WTC11 (cell line): ENCODE measurements around the gene PLK1. TPM values are rescaled to one million over a fixed set of nuclear protein-coding genes. Genes with fewer than 3 reads are reported as not detected.

Source experiments
- CBFB ChIP-seq: sonication (generic); formaldehyde crosslinking; IDR thresholded peaks from 2 replicates; pipeline ENCODE4 v1.8.1; 2022; ENCODE audit warnings: mild to moderate bottlenecking, low read depth, missing genetic modification reagents
- CREB1 ChIP-seq: sonication (generic); formaldehyde crosslinking; IDR thresholded peaks from 2 replicates; pipeline ENCODE4 v1.8.0; 2023; ENCODE audit warnings: mild to moderate bottlenecking, missing genetic modification reagents
- CREM ChIP-seq: sonication (generic); formaldehyde crosslinking; IDR thresholded peaks from 2 replicates; pipeline ENCODE4 v1.8.1; 2022; ENCODE audit warnings: mild to moderate bottlenecking, missing genetic modification reagents, moderate library complexity
- ELF4 ChIP-seq: sonication (generic); formaldehyde crosslinking; IDR thresholded peaks from 2 replicates; pipeline ENCODE4 v1.8.1; 2022; ENCODE audit warnings: low read depth, mild to moderate bottlenecking, moderate library complexity, missing genetic modification reagents
- ESRRA ChIP-seq: sonication (generic); formaldehyde crosslinking; IDR thresholded peaks from 2 replicates; pipeline ENCODE4 v1.8.1; 2022; ENCODE audit warnings: mild to moderate bottlenecking, missing genetic modification reagents, borderline replicate concordance
- GABPB1 ChIP-seq: sonication (generic); formaldehyde crosslinking; IDR thresholded peaks from 2 replicates; pipeline ENCODE4 v1.8.1; 2023; ENCODE audit warnings: mild to moderate bottlenecking, missing genetic modification reagents
- HMGA2 ChIP-seq: fragments of 250-450 bp; sonication (Bioruptor Pico); IDR thresholded peaks from 2 replicates; pipeline ENCODE4 v1.4.0; 2021; ENCODE audit warnings: mild to moderate bottlenecking, moderate library complexity
- KAT7 ChIP-seq: sonication (generic); formaldehyde crosslinking; IDR thresholded peaks from 2 replicates; pipeline ENCODE4 v1.8.1; 2023; ENCODE audit warnings: missing genetic modification reagents, mild to moderate bottlenecking, borderline replicate concordance
- MYBL2 ChIP-seq: sonication (generic); formaldehyde crosslinking; IDR thresholded peaks from 2 replicates; pipeline ENCODE4 v1.8.1; 2023; ENCODE audit warnings: mild to moderate bottlenecking, moderate library complexity, missing genetic modification reagents
- NFE2L1 ChIP-seq: sonication (generic); formaldehyde crosslinking; IDR thresholded peaks from 2 replicates; pipeline ENCODE4 v1.8.1; 2023; ENCODE audit warnings: missing genetic modification reagents
- NR1H2 ChIP-seq: sonication (generic); formaldehyde crosslinking; IDR thresholded peaks from 2 replicates; pipeline ENCODE4 v1.9.0; 2021; ENCODE audit warnings: mild to moderate bottlenecking, moderate library complexity, missing genetic modification reagents
- OVOL2 ChIP-seq: fragments of 250-450 bp; sonication (Bioruptor Pico); IDR thresholded peaks from 2 replicates; pipeline ENCODE4 v1.9.0; 2021; ENCODE audit warnings: mild to moderate bottlenecking, borderline replicate concordance
- PRRX2 ChIP-seq: fragments of 250-450 bp; sonication (Bioruptor Pico); IDR thresholded peaks from 2 replicates; pipeline ENCODE4 v1.8.0; 2021; ENCODE audit warnings: mild to moderate bottlenecking
- RELA ChIP-seq: sonication (generic); formaldehyde crosslinking; IDR thresholded peaks from 2 replicates; pipeline ENCODE4 v1.8.1; 2022; ENCODE audit warnings: missing genetic modification reagents, mild to moderate bottlenecking, borderline replicate concordance
- RORB ChIP-seq: fragments of 250-450 bp; sonication (Bioruptor Pico); IDR thresholded peaks from 2 replicates; pipeline ENCODE4 v1.9.0; 2021; ENCODE audit warnings: mild to moderate bottlenecking
- TEAD1 ChIP-seq: sonication (generic); formaldehyde crosslinking; IDR thresholded peaks from 2 replicates; pipeline ENCODE4 v1.8.0; 2022; ENCODE audit warnings: mild to moderate bottlenecking, missing genetic modification reagents
- TP53 ChIP-seq: sonication (generic); formaldehyde crosslinking; IDR thresholded peaks from 2 replicates; pipeline ENCODE4 v1.8.1; 2023; ENCODE audit warnings: mild to moderate bottlenecking, missing genetic modification reagents
- ZBTB21 ChIP-seq: sonication (generic); formaldehyde crosslinking; IDR thresholded peaks from 2 replicates; pipeline ENCODE4 v1.8.1; 2023; ENCODE audit warnings: mild to moderate bottlenecking, missing genetic modification reagents, borderline replicate concordance
- ZNF232 ChIP-seq: sonication (generic); formaldehyde crosslinking; IDR thresholded peaks from 2 replicates; pipeline ENCODE4 v1.8.0; 2022; ENCODE audit warnings: mild to moderate bottlenecking, missing genetic modification reagents
- ZNF317 ChIP-seq: sonication (generic); formaldehyde crosslinking; IDR thresholded peaks from 2 replicates; pipeline ENCODE4 v1.8.1; 2023; ENCODE audit warnings: low read depth, mild to moderate bottlenecking, moderate library complexity, missing genetic modification reagents, borderline replicate concordance
- ZNF396 ChIP-seq: fragments of 250-450 bp; sonication (Bioruptor Pico); IDR thresholded peaks from 2 replicates; pipeline ENCODE4 v1.8.0; 2021; ENCODE audit warnings: mild to moderate bottlenecking, moderate library complexity, borderline replicate concordance
- ZNF416 ChIP-seq: fragments of 250-450 bp; sonication (Bioruptor Pico); IDR thresholded peaks from 2 replicates; pipeline ENCODE4 v1.9.0; 2021; ENCODE audit warnings: mild to moderate bottlenecking, inconsistent platforms
- total RNA-seq: library from RNA; stranded (reverse); gene quantifications from 3 replicates; pipeline ENCODE4 v1.2.3, GENCODE V29; 2021
- TF ChIP-seq, protein P1 (sequence below): sonication (generic); formaldehyde crosslinking; IDR thresholded peaks from 2 replicates; pipeline ENCODE4 v1.8.1; 2023; ENCODE audit warnings: mild to moderate bottlenecking, missing genetic modification reagents
- TF ChIP-seq, protein P2 (sequence below): fragments of 250-450 bp; sonication (Bioruptor Pico); IDR thresholded peaks from 2 replicates; pipeline ENCODE4 v1.8.0; 2021; ENCODE audit warnings: mild to moderate bottlenecking
- TF ChIP-seq, protein P3 (sequence below): sonication (generic); formaldehyde crosslinking; IDR thresholded peaks from 2 replicates; pipeline ENCODE4 v1.8.0; 2023; ENCODE audit warnings: mild to moderate bottlenecking, missing genetic modification reagents
- TF ChIP-seq, protein P4 (sequence below): sonication (generic); formaldehyde crosslinking; IDR thresholded peaks from 2 replicates; pipeline ENCODE4 v1.8.1; 2023; ENCODE audit warnings: mild to moderate bottlenecking, missing genetic modification reagents, moderate library complexity
- TF ChIP-seq, protein P5 (sequence below): sonication (generic); formaldehyde crosslinking; IDR thresholded peaks from 2 replicates; pipeline ENCODE4 v1.8.0; 2022; ENCODE audit warnings: mild to moderate bottlenecking, missing genetic modification reagents
- TF ChIP-seq, protein P6 (sequence below): sonication (generic); formaldehyde crosslinking; IDR thresholded peaks from 2 replicates; pipeline ENCODE4 v1.8.0; 2022; ENCODE audit warnings: mild to moderate bottlenecking, missing genetic modification reagents
- TF ChIP-seq, protein P7 (sequence below): sonication (generic); formaldehyde crosslinking; IDR thresholded peaks from 2 replicates; pipeline ENCODE4 v1.8.1; 2022; ENCODE audit warnings: low read depth, missing genetic modification reagents, borderline replicate concordance

PLK1 gene
- total RNA-seq, 1 experiment from 2014 or later, result 167 TPM

DNA sequence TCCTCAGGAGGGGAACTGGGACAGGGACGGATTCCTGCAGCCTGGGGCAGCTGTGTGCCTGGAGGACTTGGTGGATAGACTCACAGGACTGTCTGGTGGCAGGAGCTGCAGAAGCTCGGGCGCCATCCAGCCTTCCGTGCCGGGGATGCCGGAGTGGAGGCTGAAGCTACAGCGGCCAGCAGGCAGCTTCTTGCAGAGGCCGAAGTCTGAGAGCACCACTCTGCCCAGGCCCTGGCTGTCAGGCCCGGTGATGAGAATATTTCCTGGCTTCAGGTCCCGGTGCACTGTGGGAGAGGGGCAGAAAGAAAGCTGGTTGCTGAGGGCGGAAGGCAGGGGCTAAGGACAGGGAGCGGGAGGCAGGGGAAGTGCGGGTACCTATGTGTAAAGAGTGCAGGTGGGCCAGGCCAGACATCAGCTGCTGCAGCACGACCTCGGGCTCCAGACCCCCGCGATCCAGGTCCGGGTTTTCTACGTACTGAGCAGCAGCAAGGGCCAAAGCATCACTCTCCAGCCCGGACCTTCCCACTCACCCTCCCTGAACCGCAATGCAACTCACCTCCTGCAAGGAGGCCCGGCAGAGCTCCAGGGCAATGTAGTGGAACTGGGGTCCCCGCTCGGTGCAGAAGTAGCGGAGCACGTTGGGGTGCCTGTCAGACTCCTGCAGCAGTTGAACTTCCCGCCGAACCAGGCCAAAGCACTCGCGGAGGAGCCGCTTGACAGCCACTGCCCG, 16.1 kb downstream of the PLK1 start (continued):
- TF ChIP-seq, protein P1, sequence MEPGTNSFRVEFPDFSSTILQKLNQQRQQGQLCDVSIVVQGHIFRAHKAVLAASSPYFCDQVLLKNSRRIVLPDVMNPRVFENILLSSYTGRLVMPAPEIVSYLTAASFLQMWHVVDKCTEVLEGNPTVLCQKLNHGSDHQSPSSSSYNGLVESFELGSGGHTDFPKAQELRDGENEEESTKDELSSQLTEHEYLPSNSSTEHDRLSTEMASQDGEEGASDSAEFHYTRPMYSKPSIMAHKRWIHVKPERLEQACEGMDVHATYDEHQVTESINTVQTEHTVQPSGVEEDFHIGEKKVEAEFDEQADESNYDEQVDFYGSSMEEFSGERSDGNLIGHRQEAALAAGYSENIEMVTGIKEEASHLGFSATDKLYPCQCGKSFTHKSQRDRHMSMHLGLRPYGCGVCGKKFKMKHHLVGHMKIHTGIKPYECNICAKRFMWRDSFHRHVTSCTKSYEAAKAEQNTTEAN (CRISPR knock-in tag), result no peak; the same call in 1 of the 2 replicates
- TF ChIP-seq CBFB (CRISPR knock-in tag) (peak; percentile 75; the same call in 1 of the 2 replicates), HMGA2 (CRISPR knock-in tag) (no peak), CREM (CRISPR knock-in tag) (no peak), TP53 (CRISPR knock-in tag) (no peak; the same call in 1 of the 2 replicates), RORB (CRISPR knock-in tag) (no peak), GABPB1 (CRISPR knock-in tag) (no peak), ESRRA (no peak), ZNF396 (CRISPR knock-in tag) (no peak), KAT7 (0 out of 2 replicates have a peak, but pooled peaks have one; percentile 31), RELA (no peak), ZNF416 (CRISPR knock-in tag) (no peak), ELF4 (CRISPR knock-in tag) (no peak), CREB1 (CRISPR knock-in tag) (0 out of 2 replicates have a peak, but pooled peaks have one; percentile 16), NFE2L1 (peak; percentile 88; the same call in 1 of the 2 replicates), ZNF317 (CRISPR knock-in tag) (no peak), TEAD1 (CRISPR knock-in tag) (0 out of 2 replicates have a peak, but pooled peaks have one; percentile 31), MYBL2 (CRISPR knock-in tag) (0 out of 2 replicates have a peak, but pooled peaks have one; percentile 44), NR1H2 (CRISPR knock-in tag) (no peak), ZBTB21 (CRISPR knock-in tag) (no peak; the same call in 1 of the 2 replicates), PRRX2 (CRISPR knock-in tag) (0 out of 2 replicates have a peak, but pooled peaks have one; percentile 55), ZNF232 (CRISPR knock-in tag) (no peak), OVOL2 (no peak)
- TF ChIP-seq, protein P2, sequence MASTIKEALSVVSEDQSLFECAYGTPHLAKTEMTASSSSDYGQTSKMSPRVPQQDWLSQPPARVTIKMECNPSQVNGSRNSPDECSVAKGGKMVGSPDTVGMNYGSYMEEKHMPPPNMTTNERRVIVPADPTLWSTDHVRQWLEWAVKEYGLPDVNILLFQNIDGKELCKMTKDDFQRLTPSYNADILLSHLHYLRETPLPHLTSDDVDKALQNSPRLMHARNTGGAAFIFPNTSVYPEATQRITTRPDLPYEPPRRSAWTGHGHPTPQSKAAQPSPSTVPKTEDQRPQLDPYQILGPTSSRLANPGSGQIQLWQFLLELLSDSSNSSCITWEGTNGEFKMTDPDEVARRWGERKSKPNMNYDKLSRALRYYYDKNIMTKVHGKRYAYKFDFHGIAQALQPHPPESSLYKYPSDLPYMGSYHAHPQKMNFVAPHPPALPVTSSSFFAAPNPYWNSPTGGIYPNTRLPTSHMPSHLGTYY (CRISPR knock-in tag), result no peak
- TF ChIP-seq, protein P3, sequence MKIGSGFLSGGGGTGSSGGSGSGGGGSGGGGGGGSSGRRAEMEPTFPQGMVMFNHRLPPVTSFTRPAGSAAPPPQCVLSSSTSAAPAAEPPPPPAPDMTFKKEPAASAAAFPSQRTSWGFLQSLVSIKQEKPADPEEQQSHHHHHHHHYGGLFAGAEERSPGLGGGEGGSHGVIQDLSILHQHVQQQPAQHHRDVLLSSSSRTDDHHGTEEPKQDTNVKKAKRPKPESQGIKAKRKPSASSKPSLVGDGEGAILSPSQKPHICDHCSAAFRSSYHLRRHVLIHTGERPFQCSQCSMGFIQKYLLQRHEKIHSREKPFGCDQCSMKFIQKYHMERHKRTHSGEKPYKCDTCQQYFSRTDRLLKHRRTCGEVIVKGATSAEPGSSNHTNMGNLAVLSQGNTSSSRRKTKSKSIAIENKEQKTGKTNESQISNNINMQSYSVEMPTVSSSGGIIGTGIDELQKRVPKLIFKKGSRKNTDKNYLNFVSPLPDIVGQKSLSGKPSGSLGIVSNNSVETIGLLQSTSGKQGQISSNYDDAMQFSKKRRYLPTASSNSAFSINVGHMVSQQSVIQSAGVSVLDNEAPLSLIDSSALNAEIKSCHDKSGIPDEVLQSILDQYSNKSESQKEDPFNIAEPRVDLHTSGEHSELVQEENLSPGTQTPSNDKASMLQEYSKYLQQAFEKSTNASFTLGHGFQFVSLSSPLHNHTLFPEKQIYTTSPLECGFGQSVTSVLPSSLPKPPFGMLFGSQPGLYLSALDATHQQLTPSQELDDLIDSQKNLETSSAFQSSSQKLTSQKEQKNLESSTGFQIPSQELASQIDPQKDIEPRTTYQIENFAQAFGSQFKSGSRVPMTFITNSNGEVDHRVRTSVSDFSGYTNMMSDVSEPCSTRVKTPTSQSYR (CRISPR knock-in tag), result 0 out of 2 replicates have a peak, but pooled peaks have one; percentile 51
- TF ChIP-seq, protein P4, sequence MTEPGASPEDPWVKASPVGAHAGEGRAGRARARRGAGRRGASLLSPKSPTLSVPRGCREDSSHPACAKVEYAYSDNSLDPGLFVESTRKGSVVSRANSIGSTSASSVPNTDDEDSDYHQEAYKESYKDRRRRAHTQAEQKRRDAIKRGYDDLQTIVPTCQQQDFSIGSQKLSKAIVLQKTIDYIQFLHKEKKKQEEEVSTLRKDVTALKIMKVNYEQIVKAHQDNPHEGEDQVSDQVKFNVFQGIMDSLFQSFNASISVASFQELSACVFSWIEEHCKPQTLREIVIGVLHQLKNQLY (CRISPR knock-in tag), result no peak
- TF ChIP-seq, protein P5, sequence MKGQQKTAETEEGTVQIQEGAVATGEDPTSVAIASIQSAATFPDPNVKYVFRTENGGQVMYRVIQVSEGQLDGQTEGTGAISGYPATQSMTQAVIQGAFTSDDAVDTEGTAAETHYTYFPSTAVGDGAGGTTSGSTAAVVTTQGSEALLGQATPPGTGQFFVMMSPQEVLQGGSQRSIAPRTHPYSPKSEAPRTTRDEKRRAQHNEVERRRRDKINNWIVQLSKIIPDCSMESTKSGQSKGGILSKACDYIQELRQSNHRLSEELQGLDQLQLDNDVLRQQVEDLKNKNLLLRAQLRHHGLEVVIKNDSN (CRISPR knock-in tag), result no peak; the same call in 1 of the 2 replicates
- TF ChIP-seq, protein P6, sequence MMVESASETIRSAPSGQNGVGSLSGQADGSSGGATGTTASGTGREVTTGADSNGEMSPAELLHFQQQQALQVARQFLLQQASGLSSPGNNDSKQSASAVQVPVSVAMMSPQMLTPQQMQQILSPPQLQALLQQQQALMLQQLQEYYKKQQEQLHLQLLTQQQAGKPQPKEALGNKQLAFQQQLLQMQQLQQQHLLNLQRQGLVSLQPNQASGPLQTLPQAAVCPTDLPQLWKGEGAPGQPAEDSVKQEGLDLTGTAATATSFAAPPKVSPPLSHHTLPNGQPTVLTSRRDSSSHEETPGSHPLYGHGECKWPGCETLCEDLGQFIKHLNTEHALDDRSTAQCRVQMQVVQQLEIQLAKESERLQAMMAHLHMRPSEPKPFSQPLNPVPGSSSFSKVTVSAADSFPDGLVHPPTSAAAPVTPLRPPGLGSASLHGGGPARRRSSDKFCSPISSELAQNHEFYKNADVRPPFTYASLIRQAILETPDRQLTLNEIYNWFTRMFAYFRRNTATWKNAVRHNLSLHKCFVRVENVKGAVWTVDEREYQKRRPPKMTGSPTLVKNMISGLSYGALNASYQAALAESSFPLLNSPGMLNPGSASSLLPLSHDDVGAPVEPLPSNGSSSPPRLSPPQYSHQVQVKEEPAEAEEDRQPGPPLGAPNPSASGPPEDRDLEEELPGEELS, result no peak
- TF ChIP-seq, protein P7, sequence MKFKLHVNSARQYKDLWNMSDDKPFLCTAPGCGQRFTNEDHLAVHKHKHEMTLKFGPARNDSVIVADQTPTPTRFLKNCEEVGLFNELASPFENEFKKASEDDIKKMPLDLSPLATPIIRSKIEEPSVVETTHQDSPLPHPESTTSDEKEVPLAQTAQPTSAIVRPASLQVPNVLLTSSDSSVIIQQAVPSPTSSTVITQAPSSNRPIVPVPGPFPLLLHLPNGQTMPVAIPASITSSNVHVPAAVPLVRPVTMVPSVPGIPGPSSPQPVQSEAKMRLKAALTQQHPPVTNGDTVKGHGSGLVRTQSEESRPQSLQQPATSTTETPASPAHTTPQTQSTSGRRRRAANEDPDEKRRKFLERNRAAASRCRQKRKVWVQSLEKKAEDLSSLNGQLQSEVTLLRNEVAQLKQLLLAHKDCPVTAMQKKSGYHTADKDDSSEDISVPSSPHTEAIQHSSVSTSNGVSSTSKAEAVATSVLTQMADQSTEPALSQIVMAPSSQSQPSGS (CRISPR knock-in tag), result no peak
